ENCODE data around the gene STMN3.
"Not testable (repeated sequence)": the region's sequence is repeated elsewhere in the genome, so short reads cannot be mapped to it uniquely, and the experiment has no call there.

Gene STMN3

GRCh38 chr20:63657260-63657936 is 4.2 kb upstream of the STMN3 start:
- no peak for DNase-seq

DNA sequence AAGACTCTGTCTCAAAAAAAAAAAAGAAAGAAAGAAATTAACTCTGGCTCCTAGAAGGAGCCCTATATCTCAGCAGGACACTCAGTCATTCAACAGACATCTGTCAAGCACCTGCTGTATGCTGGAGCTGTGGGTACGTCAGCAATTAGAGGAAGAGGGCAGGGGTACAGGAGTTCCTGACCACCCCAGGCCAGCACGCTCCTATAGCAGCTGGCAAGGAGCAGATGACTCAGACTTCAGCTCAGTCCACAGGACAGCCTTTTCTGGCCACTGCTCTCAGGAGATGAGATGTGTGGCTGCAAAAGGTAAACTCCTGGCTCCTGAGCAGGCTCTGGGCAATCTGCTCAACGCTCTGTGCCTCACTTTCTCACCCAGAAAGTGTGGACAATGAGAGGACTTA is 3.2 kb upstream of the STMN3 start:
- DNase-seq = no peak

DNA sequence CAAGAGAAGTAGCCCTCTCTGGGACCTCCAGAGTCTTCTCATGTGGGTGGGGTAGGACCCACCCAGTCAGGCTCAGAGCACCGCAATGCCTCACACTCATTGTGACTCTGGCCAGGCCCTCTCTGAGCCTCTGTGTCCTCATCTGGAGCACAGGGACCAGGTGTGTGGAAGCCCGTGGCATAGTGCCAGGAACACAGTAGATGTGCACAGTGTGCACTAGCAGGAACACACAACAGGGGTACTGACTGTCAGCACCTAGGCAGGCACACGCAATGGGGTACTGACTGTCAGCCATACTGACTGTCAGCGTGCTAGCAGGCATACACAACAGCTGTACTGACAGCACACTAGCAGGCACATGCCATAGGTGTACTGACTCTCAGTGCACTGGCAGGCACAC is 2.0 kb upstream of the STMN3 start:
- DNase-seq = no peak

- no peak for DNase-seq
Observed at GRCh38 chr20:63653974-63654668, 897 bp upstream of the STMN3 start.

GRCh38 chr20:63652192-63652980 is 838 bp downstream of the STMN3 start:
- DNase-seq = peak; percentile 35

DNA sequence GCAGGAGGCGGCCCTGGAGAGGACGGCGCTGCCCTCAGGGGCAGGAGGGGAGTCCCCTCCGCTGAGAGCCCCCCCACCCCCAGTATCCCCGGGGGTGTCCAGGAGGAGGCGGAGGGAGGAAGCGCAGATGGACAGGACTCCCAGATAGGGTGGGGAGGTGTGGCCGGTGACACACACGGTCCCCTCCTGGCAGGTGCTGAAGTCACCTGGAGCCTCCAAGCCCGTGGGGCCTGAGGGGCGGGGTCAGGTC is 1.4 kb downstream of the STMN3 start:
- DNase-seq = no peak

DNA sequence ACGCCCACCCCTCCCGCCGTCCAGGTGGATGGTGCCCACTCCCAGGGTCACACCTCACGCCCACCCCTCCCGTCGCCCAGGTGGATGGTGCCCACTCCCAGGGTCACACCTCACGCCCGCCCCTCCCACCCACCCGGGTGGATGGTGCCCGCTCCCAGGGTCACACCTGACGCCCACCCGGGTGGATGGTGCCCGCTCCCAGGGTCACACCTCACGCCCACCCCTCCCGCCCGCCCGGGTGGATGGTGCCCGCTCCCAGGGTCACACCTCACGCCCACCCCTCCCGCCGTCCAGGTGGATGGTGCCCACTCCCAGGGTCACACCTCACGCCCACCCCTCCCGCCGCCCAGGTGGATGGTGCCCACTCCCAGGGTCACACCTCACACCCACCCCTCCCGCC is 2.7 kb downstream of the STMN3 start:
- not testable (repeated sequence) for DNase-seq

DNA sequence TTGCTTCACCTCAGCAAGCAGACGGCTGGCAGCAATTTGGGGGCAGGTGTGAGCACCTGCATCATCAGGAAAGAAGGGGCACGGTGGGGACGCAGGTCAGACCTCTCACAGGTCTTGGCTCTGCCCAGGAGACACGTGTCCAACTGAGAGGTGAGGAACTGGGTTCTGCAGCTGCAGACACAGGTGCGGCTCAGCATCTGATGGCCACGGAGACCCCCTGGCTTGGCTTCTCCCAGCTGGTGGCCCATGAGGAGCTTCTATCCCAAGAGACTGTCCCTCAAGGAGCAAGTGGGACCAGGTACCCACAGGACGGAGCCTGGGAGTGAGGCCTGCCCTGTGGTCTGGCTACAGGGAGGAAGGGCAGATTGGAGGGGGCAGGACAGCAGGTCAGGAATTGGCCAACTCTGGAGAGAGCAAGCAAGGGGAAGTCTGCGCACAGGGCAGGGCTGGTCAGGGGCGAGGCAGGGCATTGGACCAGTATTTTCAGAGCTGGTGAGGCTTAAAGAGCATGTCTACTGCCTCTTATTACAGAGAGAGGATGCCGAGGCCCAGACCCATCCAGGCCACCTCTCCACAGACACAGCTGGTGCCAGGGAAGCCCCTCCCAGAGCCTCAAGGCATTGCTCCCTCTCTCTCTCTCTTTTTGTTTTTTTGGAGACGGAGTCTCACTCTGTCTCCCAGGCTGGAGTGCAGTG is 4.2 kb downstream of the STMN3 start:
- no peak for DNase-seq

DNA sequence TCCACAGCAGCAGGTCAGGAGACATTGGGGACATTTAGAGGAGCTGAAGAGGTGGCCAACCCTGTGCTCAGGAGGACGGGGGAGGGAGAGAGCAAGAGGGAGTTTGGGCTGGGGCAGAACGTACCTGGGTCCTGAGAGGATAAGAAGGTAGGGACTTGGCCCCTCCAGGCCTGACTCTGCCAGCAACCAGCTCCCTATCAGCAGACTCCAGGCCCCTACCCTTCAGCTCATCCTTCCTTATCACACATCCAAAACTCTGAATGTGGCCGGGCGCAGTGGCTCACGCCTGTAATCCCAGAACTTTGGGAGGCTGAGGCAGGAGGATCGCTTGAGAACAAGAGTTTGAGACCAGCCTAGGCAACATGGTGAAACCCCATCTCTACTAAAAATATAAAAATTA is 5.0 kb downstream of the STMN3 start:
- no peak for DNase-seq

- no peak for DNase-seq
Observed at GRCh38 chr20:63645218-63645617, 8.0 kb downstream of the STMN3 start.

DNA sequence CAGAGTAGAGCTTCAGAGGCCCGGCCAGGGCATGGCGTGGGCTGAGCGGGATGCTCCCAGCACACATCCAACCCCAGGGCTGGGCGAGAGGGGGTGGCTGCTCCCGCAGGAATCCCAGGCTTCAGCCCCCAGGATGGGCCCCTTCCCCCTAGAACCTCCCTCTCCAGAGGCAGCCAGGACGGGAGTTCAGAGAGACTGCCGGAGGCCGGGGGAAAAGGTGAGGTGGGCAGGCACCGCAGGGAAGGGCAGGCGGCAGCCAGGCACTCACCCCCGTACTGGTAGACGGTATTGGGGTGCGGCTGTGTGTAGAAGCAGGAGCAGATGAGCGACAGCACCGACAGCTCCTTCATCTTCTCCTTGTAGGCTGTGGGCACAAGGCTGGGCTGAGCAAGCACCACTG is 9.3 kb downstream of the STMN3 start:
- DNase-seq = no peak

DNA sequence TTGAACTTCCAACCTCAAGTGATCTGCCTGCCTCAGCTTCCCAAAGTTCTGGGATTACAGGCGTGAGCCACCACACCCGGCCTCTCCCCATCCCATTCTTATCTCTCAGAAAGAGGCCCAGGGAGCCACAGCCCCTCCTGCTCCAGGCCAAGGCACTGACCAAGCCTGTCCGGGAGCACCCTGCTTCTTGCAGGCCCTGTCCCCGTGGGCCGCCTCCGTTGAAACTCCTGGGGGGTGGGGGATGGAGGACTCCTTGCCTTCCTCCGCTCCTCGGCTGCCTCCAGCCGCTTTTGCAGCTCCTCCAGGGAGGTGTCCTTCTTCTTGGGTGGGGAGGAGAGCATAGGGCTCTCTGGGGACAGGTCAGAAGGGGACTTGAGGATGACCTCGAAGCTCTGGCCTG is 9.7 kb downstream of the STMN3 start:
- DNase-seq = no peak

DNA sequence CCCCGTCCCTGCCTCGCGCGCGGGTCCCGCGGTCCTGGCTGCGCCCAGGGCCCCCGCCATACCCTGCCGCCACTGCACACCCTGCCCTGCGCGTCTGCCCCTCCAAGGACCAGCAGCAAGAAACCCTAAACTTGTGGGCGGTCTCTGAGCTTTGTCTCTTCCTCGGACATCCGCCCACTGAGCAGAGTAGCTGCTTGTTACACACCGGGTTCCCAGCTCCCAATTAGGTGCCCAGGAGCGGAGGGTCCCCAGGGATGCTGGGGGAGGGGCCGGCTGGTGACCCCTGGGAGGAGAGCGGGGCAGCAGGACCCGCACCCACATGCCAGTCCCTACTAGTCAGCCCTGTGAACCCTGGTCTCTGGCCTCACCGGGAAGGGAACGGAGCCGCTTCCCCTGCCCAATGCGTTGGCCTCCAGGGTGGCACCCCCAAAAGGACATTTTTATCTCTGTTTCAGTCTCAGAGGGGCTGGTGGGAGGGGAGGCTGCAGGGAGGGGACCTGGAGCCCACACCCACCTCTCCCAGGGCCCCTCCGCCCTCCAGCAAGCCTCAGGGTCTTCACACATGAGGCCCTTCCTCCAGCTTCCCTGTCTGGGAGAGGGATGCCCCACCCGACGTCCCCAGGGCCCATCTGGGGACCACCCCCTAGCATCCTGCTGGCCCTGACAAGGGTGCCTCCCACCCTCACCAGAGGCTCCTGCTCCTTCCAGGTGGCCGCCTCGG is 10.5 kb downstream of the STMN3 start:
- no peak for DNase-seq

GRCh38 chr20:63641792-63642523 is 11.3 kb downstream of the STMN3 start:
- peak; percentile 96 for DNase-seq

DNA sequence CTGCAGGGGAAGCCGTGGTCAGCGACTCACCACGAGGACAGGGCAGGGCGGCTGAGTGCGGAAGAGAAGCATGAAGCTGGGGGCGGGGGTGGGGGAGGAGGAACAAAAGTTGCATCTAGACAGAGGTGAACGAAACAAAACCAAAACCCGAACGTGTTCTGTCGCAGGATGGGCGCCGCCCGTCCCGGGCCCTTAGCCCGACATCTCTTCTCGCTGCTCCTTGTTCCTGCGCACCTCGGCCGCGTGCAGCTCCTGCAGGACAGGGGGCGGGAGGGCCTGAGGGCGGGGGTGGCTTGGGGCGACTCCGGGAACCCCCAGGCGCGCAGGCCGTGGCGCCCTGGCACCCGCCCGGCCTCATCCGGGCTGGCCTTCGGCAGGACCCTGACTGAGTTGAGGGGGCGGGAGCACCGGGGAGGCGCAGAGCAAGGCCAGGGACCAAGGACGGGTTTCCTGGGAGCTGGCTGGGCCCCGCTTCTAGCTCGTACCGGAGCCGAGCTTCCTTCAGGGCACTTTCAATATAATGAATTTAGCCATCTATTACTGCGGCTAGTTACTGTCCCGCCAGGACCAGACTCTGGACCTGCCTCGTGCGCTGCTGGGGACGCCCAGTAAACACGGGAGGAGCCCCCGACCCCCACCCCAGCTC is 12.0 kb downstream of the STMN3 start:
- peak; percentile 62 for DNase-seq

- not testable (repeated sequence) for DNase-seq
Observed at GRCh38 chr20:63640686-63641085, 12.5 kb downstream of the STMN3 start.

DNA sequence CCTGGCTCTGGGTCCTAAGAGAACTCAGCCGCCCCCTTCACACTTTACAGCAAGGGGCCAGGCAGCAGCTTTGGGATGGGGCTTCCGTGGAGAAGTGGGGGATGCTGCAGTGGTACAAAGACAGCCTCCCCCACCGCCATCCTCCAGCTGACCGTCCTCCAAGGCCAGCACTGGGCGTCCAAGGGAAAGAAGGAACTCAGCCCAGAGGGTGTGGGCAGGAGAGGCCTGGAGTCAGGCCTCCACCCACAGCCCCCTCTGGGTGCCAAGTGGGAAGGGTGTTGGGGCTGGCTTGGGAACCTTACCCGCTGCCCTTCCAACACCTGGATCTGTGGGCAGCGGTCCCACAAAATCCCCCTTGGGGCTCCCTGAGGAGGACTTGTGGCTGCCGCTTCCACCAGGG is 13.1 kb downstream of the STMN3 start:
- no peak for DNase-seq

GRCh38 chr20:63639093-63639975 is 13.9 kb downstream of the STMN3 start:
- peak; percentile 80 for DNase-seq

DNA sequence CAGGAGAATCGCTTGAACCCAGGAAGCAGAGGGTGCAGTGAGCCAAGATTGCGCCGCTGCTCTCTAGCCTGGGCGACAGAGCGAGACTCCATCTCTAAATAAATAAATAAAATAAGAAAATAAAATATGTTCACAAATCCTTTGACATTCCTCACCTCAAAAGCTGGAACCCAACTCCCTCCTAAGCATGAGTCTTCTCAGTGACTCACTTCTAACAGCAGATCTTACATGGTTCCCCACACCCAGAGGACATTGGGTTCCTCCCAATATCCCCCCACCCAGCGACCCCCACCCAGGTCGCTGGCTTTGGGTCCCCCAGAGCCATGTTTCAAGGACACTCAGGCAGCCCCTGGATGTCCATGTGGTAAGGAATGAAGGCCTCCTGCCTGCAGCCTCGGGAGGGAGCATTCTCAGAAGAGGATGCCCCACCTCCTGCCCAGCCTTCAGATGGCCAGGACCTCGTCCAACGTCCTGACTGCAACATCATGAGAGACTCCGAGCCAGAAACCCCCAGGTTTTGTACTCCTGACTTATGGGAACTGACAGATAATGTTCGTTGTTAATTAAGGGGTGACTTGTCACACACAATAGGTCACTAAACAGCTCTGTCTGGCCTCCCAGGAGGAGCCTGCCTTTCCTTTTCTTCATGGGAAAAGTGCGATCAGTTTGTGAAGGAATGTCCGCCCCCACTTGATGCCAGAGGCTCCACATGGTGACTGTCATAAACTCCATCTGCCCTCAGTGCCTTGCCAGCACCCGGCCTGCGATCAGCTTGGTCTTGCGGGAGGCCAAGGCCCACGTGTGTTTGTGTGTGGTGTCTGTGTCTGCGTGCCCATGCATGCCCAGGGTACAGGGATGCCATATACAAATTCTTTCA is 16.2 kb downstream of the STMN3 start:
- DNase-seq = no peak

All from central memory CD4-positive, alpha-beta T cell (primary cell).